SK-N-MC (cell line): ENCODE data around the gene NOP58.

Experiments used
- EZH2 ChIP-seq: fragments of 200-600 bp; sonication (generic); IDR thresholded peaks from one replicate; pipeline ENCODE4 v1.6.1; 2017; ENCODE audit warnings: antibody characterized with exemption
- FOXP2 ChIP-seq: optimal IDR thresholded peaks from 2 replicates; pipeline ENCODE3; 2011; ENCODE audit warnings: mild to moderate bottlenecking, moderate library complexity; ENCODE audit not compliant: insufficient read depth; ENCODE audit errors: extremely low read length, control extremely low read depth
- POLR2AphosphoS5 ChIP-seq: IDR thresholded peaks from 2 replicates; pipeline ENCODE4 v1.6.1; 2012; ENCODE audit warnings: mild to moderate bottlenecking, low read depth, low read length, borderline replicate concordance

- TF ChIP-seq EZH2 (no peak), POLR2AphosphoS5 (no peak), FOXP2 (no peak)
Observed at GRCh38 chr2:202307690-202308089, 42.1 kb downstream of the NOP58 start.
